Kidney (tissue), 14 donors: ENCODE results near the gene ZCCHC14. TPM values are rescaled to one million over a fixed set of nuclear protein-coding genes. Genes with fewer than 3 reads are reported as not detected.

Experiments
- DNase-seq, 5 donors: peaks; one replicate each; pipeline ENCODE4 v3.0.0-alpha.2; 2013 to 2020
- FAIRE-seq: peaks from 2 replicates; lab custom pipeline; 2012; peaks lifted over from hg19 to GRCh38; lab: Jason Lieb, UNC
- H3K27ac ChIP-seq, 2 donors: one replicate each; pipeline ENCODE4 v1.7.0; 2013; ENCODE audit warnings: low read depth in 2 of 2, low read length in 2 of 2, inconsistent platforms in 1 of 2
- H3K27me3 ChIP-seq: one replicate; pipeline ENCODE4 v1.7.1; 2013; ENCODE audit warnings: low read length, inconsistent platforms; ENCODE audit not compliant: control insufficient read depth, insufficient read depth
- H3K36me3 ChIP-seq, 3 donors: one replicate each; pipeline versions ENCODE4 v1.7.0 to v1.7.1; 2013; ENCODE audit warnings: low read length in 3 of 3, control low read depth in 1 of 3, inconsistent platforms in 1 of 3; ENCODE audit not compliant: insufficient read depth in 3 of 3, control insufficient read depth in 2 of 3
- H3K4me1 ChIP-seq, 3 donors: one replicate each; pipeline versions ENCODE4 v1.7.0 to v1.7.1; 2013; ENCODE audit warnings: low read length in 3 of 3, inconsistent platforms in 1 of 3, low read depth in 1 of 3; ENCODE audit not compliant: control insufficient read depth in 2 of 3, insufficient read depth in 2 of 3
- H3K4me3 ChIP-seq, 3 donors: one replicate each; pipeline versions ENCODE4 v1.7.0 to v1.8.1; 2013; ENCODE audit warnings: low read length in 3 of 3, control low read depth in 1 of 3, inconsistent platforms in 1 of 3
- H3K9ac ChIP-seq, 3 donors: one replicate each; pipeline versions ENCODE4 v1.7.0 to v1.7.1; 2013; ENCODE audit warnings: low read length in 3 of 3, control low read depth in 1 of 3, inconsistent platforms in 1 of 3
- H3K9me3 ChIP-seq, 3 donors: one replicate each; pipeline versions ENCODE4 v1.7.0 to v1.7.1; 2013; ENCODE audit warnings: low read length in 3 of 3, control low read depth in 1 of 3, inconsistent platforms in 1 of 3; ENCODE audit not compliant: control insufficient read depth in 2 of 3, insufficient read depth in 1 of 3
- CTCF ChIP-seq: IDR thresholded peaks from 3 replicates; pipeline ENCODE4 v1.5.1; 2012; ENCODE audit warnings: mild to moderate bottlenecking, moderate library complexity, borderline replicate concordance; ENCODE audit not compliant: insufficient read depth; ENCODE audit errors: extremely low read depth
- intact Hi-C: fragments of 100-400 bp; cut with DNase I; formaldehyde crosslinking; loops from one replicate; pipeline ENCODE4 v1.11.1; 2022
- polyA plus RNA-seq: library from polyadenylated mRNA; stranded (reverse); fragments of 350-450 nt; fragmentation: Illumina TruSeq; extraction: RNeasy Lipid Tissue Mini Kit (QIAGEN cat#74804); gene quantifications from one replicate; pipeline ENCODE4 v1.2.3, GENCODE V29; 2014; ENCODE audit warnings: low read depth, low replicate concordance; ENCODE audit not compliant: insufficient read depth
- total RNA-seq: library from RNA; stranded (reverse); fragmentation: NEBNext Ultra II Directional; extraction: Animal tissue kit (Norgen Biotek cat#: 25700); gene quantifications from one replicate; pipeline ENCODE4 v1.2.1, GENCODE V29; 2021
- donor health status: control.
- donor health status: control.
- donor health status: control.
- donor health status: control.
- donor health status: control.
- donor health status: DM: yes; HTN: yes; CAD: no.
- donor health status: Normal renal cell carcinoma (clear cell type).

Gene ZCCHC14
- total and polyA plus RNA-seq, 2 donors from 2014 or later, result 6.4 to 32.8 TPM

DNA sequence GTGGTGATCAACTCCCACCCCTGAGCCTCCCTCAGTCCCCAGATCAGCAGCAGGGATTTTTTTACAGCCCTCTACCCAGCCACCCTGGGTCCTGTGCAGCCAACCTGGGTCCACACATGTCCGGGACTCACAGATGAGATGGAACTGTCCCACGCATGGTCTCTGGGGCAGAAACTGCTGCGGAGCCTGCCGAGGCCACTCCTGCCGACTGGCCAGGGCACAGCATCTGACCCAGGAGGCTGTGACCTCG lies 48.0 kb upstream of the ZCCHC14 start:
- no peaks in the 10 kb centered on the region for H3K27me3 ChIP-seq

GRCh38 chr16:87540072-87540896 lies 47.5 kb upstream of the ZCCHC14 start:
- Histone ChIP-seq H3K36me3 (no peaks in the 10 kb centered on the region), H3K9me3 (peaks cover 0 to under 1% (median 0%) of the 10 kb centered on the region in 3 donors), H3K27me3 (no peaks in the 10 kb centered on the region), H3K27ac (peak overlapping the region in 1 of 2 donors; percentile 51), H3K9ac (peak overlapping the region in 1 of 3 donors; percentile 26), H3K4me1 (peaks cover 0 to 5% (median 5%) of the 10 kb centered on the region in 3 donors), H3K4me3 (peak overlapping the region in 1 of 3 donors; percentile 61)
- intact Hi-C loops, result no loop called here
- TF ChIP-seq CTCF, result no peak
- FAIRE-seq, result no peak
- peak in 1 of 5 donors; percentile 48 for DNase-seq

More for the DNA sequence above, 48.0 kb upstream of the ZCCHC14 start:
- H3K9me3 ChIP-seq, result peaks cover 0 to under 1% (median 0%) of the 10 kb centered on the region in 3 donors
- peak overlapping the region in 1 of 3 donors; percentile 26 for H3K9ac ChIP-seq
- peak overlapping the region in 1 of 3 donors; percentile 61 for H3K4me3 ChIP-seq
- TF ChIP-seq CTCF, result no peak
- H3K27ac ChIP-seq, result peak overlapping the region in 1 of 2 donors; percentile 51
- DNase-seq (no peak), FAIRE-seq (no peak)
- no peaks in the 10 kb centered on the region for H3K36me3 ChIP-seq
- intact Hi-C loops, result no loop called here
- peaks cover 0 to 5% (median 5%) of the 10 kb centered on the region in 3 donors for H3K4me1 ChIP-seq

- H3K9me3 ChIP-seq, result peaks cover 0 to 2% (median 0%) of the 10 kb centered on the region in 3 donors
- no peak for TF ChIP-seq CTCF
- peak overlapping the region in 1 of 3 donors; percentile 40 for H3K9ac ChIP-seq
- DNase-seq (no peak), FAIRE-seq (no peak)
- no peaks in the 10 kb centered on the region for H3K36me3 ChIP-seq
- intact Hi-C loops, result no loop called here
- H3K4me1 ChIP-seq, result peaks cover 0 to 5% (median 5%) of the 10 kb centered on the region in 3 donors
- H3K27me3 ChIP-seq, result no peaks in the 10 kb centered on the region
- H3K27ac ChIP-seq, result peak overlapping the region in 1 of 2 donors; percentile 49
- H3K4me3 ChIP-seq, result peak overlapping the region in 1 of 3 donors; percentile 61
Observed at GRCh38 chr16:87539113-87539512, 46.3 kb upstream of the ZCCHC14 start.
